ENCODE results near the gene CDH23. TPM values are rescaled to one million over a fixed set of nuclear protein-coding genes. Genes with fewer than 3 reads are reported as not detected.

CDH23 gene
- total RNA-seq, 2 donors from 2014 or later, result 1.4 to 1.6 TPM

DNA sequence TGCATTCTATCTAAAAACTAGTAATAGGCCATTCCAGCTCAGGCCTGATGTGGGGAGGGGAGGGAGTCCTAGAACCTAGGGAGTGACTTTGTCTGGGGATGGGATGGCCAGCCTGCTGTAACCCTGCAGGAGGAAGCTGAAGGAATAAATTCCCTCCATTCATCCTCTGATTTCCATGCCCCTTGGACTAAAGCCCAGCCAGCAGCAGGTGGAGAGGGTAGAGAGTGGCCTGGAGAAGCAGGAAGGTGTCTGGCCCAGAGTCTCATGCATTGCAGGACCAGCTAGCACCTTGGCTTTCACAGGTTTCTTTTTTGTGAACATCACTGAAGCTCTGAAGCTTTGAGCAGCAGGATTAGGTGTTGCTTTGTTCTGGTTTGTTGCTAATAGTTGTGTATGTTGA, 32.8 kb upstream of the CDH23 start:
- H3K4me3 ChIP-seq, result no peak overlapping the region
- no peaks in the 10 kb centered on the region for H3K4me1 ChIP-seq
- H3K27ac ChIP-seq, result no peak overlapping the region
- H3K27me3 ChIP-seq, result no peaks in the 10 kb centered on the region
- TF ChIP-seq CTCF (IDR thresholded peaks at IDR 0.05), result no peak
- intact Hi-C loops (cut with DNase I), result loop anchor here (5.0 kb wide), 1 partner anchor 37 kb away; no protein-coding TSS in a partner anchor
- no peaks in the 10 kb centered on the region for H3K36me3 ChIP-seq
- no peaks in the 10 kb centered on the region for H3K9me3 ChIP-seq
- DNase-seq, result no peak
- no peak overlapping the region for H3K9ac ChIP-seq (ENCODE audit: low read depth in 2 of 2, low read length in 2 of 2)

- no peaks in the 10 kb centered on the region for H3K27me3 ChIP-seq
- intact Hi-C loops (cut with DNase I), result no loop called here
- H3K36me3 ChIP-seq, result no peaks in the 10 kb centered on the region
- H3K27ac ChIP-seq, result no peak overlapping the region
- TF ChIP-seq CTCF (IDR thresholded peaks at IDR 0.05), result no peak
- no peaks in the 10 kb centered on the region for H3K4me1 ChIP-seq
- H3K4me3 ChIP-seq, result no peak overlapping the region
- no peak overlapping the region for H3K9ac ChIP-seq (ENCODE audit: low read depth in 2 of 2, low read length in 2 of 2)
- no peaks in the 10 kb centered on the region for H3K9me3 ChIP-seq
- DNase-seq, result no peak
Observed at GRCh38 chr10:71365366-71365765, 31.4 kb upstream of the CDH23 start.

DNA sequence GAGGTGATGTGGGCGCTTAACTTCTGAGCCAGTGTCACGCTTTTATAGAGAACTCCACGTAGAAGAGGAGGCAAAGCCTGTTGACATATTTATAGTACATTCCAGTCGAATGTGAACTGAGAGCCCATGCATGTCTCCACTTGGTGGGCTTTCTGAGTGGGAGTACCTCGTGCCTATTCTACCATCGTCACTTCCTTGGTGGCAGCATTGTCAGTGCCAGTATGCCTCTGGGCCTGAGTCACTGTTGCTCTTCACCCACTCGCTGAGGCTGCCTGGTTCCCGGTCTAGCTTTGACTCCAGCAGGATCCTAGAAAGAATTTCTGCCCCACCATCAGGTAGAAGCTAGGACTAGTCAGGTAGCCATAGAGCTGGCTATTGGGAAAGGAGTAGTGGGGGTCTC, 30.0 kb upstream of the CDH23 start:
- Histone ChIP-seq H3K9ac (ENCODE audit: low read depth in 2 of 2, low read length in 2 of 2) (no peak overlapping the region), H3K9me3 (no peaks in the 10 kb centered on the region), H3K27me3 (no peaks in the 10 kb centered on the region), H3K36me3 (no peaks in the 10 kb centered on the region), H3K27ac (no peak overlapping the region), H3K4me3 (no peak overlapping the region), H3K4me1 (no peaks in the 10 kb centered on the region)
- DNase-seq, result no peak
- TF ChIP-seq CTCF (IDR thresholded peaks at IDR 0.05), result no peak
- intact Hi-C loops (cut with DNase I), result no loop called here

DNA sequence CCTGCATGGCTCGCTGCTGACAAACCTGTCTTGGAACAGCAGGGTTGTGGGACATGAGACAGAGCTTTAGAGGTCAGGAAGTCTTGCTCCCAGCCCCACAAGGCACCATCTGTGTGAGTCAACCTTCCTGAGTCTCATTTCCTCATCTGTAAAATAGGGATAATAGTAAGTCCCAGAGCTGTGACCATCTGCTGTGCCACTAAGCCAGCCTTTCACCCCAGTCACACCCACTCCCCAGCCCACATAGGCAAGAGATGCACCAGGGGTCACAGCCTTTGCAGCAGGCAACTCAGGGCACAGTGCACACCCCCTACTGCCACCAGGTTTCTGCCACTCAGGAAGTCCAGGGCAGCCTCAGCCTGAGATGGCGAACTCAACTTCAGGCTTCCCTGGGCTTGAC, 29.4 kb upstream of the CDH23 start:
- no peaks in the 10 kb centered on the region for H3K36me3 ChIP-seq
- no peaks in the 10 kb centered on the region for H3K9me3 ChIP-seq
- no peak for TF ChIP-seq CTCF (IDR thresholded peaks at IDR 0.05)
- no peaks in the 10 kb centered on the region for H3K27me3 ChIP-seq
- H3K27ac ChIP-seq, result no peak overlapping the region
- H3K9ac ChIP-seq (ENCODE audit: low read depth in 2 of 2, low read length in 2 of 2), result no peak overlapping the region
- intact Hi-C loops (cut with DNase I), result no loop called here
- no peaks in the 10 kb centered on the region for H3K4me1 ChIP-seq
- H3K4me3 ChIP-seq, result no peak overlapping the region
- no peak for DNase-seq

- H3K27me3 ChIP-seq, result no peaks in the 10 kb centered on the region
- H3K4me3 ChIP-seq, result no peak overlapping the region
- no peak overlapping the region for H3K9ac ChIP-seq (ENCODE audit: low read depth in 2 of 2, low read length in 2 of 2)
- no peak overlapping the region for H3K27ac ChIP-seq
- no peaks in the 10 kb centered on the region for H3K4me1 ChIP-seq
- DNase-seq, result no peak
- no peaks in the 10 kb centered on the region for H3K9me3 ChIP-seq
- intact Hi-C loops (cut with DNase I), result no loop called here
- no peaks in the 10 kb centered on the region for H3K36me3 ChIP-seq
- TF ChIP-seq CTCF (IDR thresholded peaks at IDR 0.05), result no peak
Observed at GRCh38 chr10:71368176-71368575, 28.5 kb upstream of the CDH23 start.

DNA sequence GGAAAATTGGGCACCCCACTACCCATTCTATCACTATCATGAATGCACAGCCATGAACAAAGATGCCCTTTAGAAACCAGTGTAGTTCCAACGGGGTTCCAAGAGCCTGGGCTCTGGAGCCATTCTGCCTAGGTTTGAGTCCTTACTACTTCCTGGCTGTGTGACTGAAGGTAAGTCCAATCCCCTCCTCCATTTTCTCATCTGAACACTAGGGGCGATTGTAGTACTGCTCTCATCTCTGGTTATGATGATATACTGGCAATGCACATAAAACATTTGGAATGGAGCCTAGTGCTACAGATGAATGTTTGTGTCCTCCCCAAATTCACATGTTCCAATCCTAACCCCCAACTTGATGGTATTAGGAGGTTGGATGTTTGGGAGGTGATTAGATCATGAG, 28.1 kb upstream of the CDH23 start:
- Histone ChIP-seq H3K36me3 (no peaks in the 10 kb centered on the region), H3K4me3 (no peak overlapping the region), H3K27me3 (no peaks in the 10 kb centered on the region), H3K9ac (ENCODE audit: low read depth in 2 of 2, low read length in 2 of 2) (no peak overlapping the region), H3K27ac (no peak overlapping the region), H3K9me3 (no peaks in the 10 kb centered on the region), H3K4me1 (no peaks in the 10 kb centered on the region)
- DNase-seq, result no peak
- TF ChIP-seq CTCF (IDR thresholded peaks at IDR 0.05), result no peak
- intact Hi-C loops (cut with DNase I), result no loop called here

Data from colonic mucosa (tissue), 4 donors.